ENCODE measurements around the gene UBN2. TPM values are rescaled to one million over a fixed set of nuclear protein-coding genes. Genes with fewer than 3 reads are reported as not detected.

Gene UBN2
- total and polyA plus RNA-seq, 10 of the 15 experiments (the other 5 are each of a cell fraction or from before 2014, with no cell fraction given): 0.27 to 8.5 (median 2.5) TPM

GRCh38 chr7:139218173-139218572, 12.9 kb upstream of the UBN2 start:
- RAD21 ChIA-PET (ENCODE audit: unreplicated experiment): no interaction called here
- POLR2A ChIA-PET: no interaction called here
- Histone ChIP-seq H3K4me2 (ENCODE audit: control insufficient read depth, insufficient read depth) (no peak overlapping the region), H3K4me3 (no peak overlapping the region), H3K36me3 (ENCODE audit: control insufficient read depth in 2 of 2, insufficient read depth in 2 of 2, low read length in 1 of 2) (no peaks in the 10 kb centered on the region), H4K20me1 (ENCODE audit: control insufficient read depth, insufficient read depth) (no peaks in the 10 kb centered on the region), H3K27me3 (replicated peaks in 1 of 2; ENCODE audit: control insufficient read depth in 2 of 2, insufficient read depth in 2 of 2, low read length in 1 of 2) (no peaks in the 10 kb centered on the region), H3K4me1 (ENCODE audit: control insufficient read depth, insufficient read depth, low read length) (no peaks in the 10 kb centered on the region), H3K27ac (ENCODE audit: control insufficient read depth, insufficient read depth) (no peak overlapping the region), H3K9me3 (replicated peaks; ENCODE audit: control insufficient read depth, insufficient read depth, low read length) (no peaks in the 10 kb centered on the region), H2AFZ (ENCODE audit: control insufficient read depth, low read depth, low read length) (no peak overlapping the region), H3K79me2 (ENCODE audit: control insufficient read depth, insufficient read depth, low read length) (no peaks in the 10 kb centered on the region), H3K9ac (ENCODE audit: control insufficient read depth, insufficient read depth, low read length) (no peak overlapping the region)
- ATAC-seq (no peak), DNase-seq (ENCODE audit: low read depth, low spot score) (no peak), FAIRE-seq (no peak)
- SMC1A ChIA-PET (ENCODE audit: uncharacterized antibody, unreplicated experiment): no interaction called here
- intact Hi-C loops (cut with micrococcal nuclease; ENCODE audit: unreplicated experiment): no loop called here
- in situ Hi-C loops (cut with MboI): no loop called here
- TF ChIP-seq USF2 (IDR thresholded peaks at IDR 0.05; ENCODE audit: borderline replicate concordance, low read depth, low read length) (no peak), ZNF207 (IDR thresholded peaks at IDR 0.05; ENCODE audit: borderline replicate concordance) (no peak), MAX (IDR thresholded peaks at IDR 0.05; ENCODE audit: low read depth, low read length) (no peak), PAX8 (IDR thresholded peaks at IDR 0.05) (no peak), LARP7 (IDR thresholded peaks at IDR 0.05) (no peak), RELA (IDR thresholded peaks at IDR 0.05; ENCODE audit: borderline replicate concordance, partially characterized antibody) (no peak), BCL11A (IDR thresholded peaks at IDR 0.05; ENCODE audit: low read depth, low read length) (no peak), FOS (IDR thresholded peaks at IDR 0.05; ENCODE audit: borderline replicate concordance, extremely low read depth, insufficient read length) (no peak), CREM (IDR thresholded peaks at IDR 0.05; ENCODE audit: low read depth) (no peak), NRF1 (conservative IDR thresholded peaks at IDR 0.05; ENCODE audit: low read depth, low read length) (no peak)
- no TSS peak for BruUV-seq (replicated peaks)
- CTCF ChIA-PET: no interaction called here
- WGBS (ENCODE audit: insufficient coverage, insufficient replicate concordance, low lambda C conversion rate, missing lambda C conversion rate): 36% methylated on average over 1 of the region's 1 CpG
